HG03135 (cell line): ENCODE results near the gene MKNK2.

Source experiments
- ATAC-seq: cut with Tn5 transposase; IDR thresholded peaks from one replicate; pipeline ENCODE4 v1.9.1; 2021; ENCODE audit warnings: mild to moderate bottlenecking, moderate library complexity; ENCODE audit not compliant: unreplicated experiment

Gene MKNK2

GRCh38 chr19:2033115-2033824, 17.8 kb downstream of the MKNK2 start:
- ATAC-seq: no peak

- ATAC-seq: no peak
Observed at GRCh38 chr19:2032296-2032941, 18.6 kb downstream of the MKNK2 start.

DNA sequence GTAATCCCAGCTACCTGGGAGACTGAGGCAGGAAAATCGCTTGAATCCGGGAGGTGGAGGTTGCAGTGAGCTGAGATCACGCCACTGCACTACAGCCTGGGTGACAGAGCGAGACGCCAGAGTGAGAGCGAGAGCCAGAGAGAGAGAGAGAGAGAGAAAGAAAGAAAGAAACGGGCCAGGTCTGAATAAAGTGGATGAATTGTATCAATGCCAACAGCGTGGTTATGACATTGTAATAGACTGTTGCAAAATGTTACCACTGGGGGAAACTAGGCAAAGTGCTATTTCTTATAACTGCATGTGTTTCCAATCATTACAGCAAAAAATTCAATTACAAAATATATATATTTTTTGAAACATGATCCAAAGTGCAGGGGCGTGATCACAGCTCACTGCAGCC, 23.7 kb downstream of the MKNK2 start:
- no peak for ATAC-seq

GRCh38 chr19:2026770-2027169, 24.3 kb downstream of the MKNK2 start:
- ATAC-seq: no peak

DNA sequence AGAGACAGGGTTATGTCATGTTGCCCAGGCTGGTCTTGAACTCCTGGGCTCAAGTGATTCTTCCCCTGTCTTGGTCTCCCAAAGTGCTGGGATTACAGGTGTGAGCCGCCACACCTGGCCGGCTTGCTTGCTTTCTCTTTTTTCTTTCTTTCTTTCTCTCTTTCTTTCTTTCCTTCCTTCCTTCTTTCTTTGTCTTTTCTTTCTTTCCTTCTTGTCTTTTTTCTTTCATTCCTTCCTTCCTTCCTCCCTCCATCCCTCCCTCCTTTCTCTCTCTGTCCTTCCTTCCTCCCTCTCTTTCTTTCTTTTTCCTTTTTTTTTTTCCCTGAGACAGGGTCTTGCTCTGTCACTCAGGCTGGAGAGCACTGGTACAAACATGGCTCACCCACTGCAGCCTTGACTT, 28.8 kb downstream of the MKNK2 start:
- no peak for ATAC-seq

DNA sequence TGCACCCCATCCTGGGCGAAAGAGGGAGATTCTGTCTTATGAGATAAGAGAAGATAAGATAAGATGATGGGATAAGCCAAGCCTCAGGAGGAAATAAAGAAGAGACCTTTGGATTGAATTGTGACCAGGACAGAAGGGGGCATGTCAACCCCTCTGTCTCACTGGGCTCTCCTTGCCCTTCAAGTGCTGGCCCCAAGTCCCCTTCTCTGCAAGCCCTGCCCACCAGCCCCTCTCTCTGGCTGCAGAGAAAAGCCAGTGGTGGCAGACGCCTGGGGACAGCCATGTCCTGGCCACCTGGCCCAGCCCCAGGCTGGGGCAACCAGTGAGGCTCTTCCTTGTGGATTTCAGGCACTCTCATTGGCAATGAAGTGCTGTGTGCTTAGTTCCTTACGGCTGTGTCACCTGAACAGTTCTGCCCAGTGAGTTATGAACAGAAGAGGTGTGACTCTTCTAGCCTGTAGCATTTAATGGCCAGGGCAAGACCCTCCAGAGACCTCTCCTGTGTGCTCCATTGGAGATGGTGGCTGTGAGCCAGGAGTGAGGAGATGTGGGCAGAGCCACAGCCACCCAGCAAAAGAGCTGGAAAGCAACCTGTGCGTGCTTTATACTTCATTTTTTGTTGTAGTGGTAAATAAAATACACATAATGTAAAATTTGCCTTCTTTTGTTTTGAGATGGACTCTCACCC, 29.4 kb downstream of the MKNK2 start:
- ATAC-seq: no peak

- ATAC-seq: no peak
Observed at GRCh38 chr19:2018752-2019151, 32.3 kb downstream of the MKNK2 start.

GRCh38 chr19:2016041-2016807, 34.8 kb downstream of the MKNK2 start:
- no peak for ATAC-seq

- no peak for ATAC-seq
Observed at GRCh38 chr19:2015608-2015950, 35.5 kb downstream of the MKNK2 start, which contains the start of gene BTBD2. TSS of gene BTBD2 (minus strand) at chr19:2015714. CDS start at chr19:2015703, 11 bp downstream.

- no peak for ATAC-seq
Observed at GRCh38 chr19:2014731-2015607, 36.1 kb downstream of the MKNK2 start.

GRCh38 chr19:2014131-2014571, 36.9 kb downstream of the MKNK2 start:
- no peak for ATAC-seq

- ATAC-seq: no peak
Observed at GRCh38 chr19:2013683-2013961, 37.4 kb downstream of the MKNK2 start.

- no peak for ATAC-seq
Observed at GRCh38 chr19:2012941-2013682, 37.9 kb downstream of the MKNK2 start.

- ATAC-seq: no peak
Observed at GRCh38 chr19:2011169-2011568, 39.9 kb downstream of the MKNK2 start.

DNA sequence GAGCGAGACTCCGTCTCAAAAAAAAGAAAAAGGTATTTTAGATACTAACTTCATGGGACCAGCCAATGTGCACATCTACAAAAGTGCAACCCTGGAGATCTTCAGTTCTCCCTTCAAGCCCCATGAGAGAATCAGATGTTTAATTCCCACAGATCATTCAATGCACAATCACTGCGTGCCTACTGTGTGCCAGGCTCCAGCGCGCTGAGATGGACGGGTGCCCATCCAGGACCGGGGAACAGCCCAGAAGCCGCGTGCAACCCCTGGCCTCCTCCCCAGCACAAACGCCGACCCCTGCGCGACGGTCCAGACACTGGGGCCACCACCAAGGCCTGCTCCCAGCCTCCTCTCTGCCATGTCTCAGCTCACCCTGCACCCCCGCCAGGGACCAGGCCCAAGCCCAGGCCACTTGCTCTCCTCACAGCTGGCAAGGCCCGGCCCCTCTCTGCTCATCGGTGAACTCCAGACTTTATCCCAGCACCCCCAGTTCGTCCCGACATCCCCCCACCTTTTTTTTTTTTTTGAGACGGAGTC, 40.8 kb downstream of the MKNK2 start:
- ATAC-seq: no peak

DNA sequence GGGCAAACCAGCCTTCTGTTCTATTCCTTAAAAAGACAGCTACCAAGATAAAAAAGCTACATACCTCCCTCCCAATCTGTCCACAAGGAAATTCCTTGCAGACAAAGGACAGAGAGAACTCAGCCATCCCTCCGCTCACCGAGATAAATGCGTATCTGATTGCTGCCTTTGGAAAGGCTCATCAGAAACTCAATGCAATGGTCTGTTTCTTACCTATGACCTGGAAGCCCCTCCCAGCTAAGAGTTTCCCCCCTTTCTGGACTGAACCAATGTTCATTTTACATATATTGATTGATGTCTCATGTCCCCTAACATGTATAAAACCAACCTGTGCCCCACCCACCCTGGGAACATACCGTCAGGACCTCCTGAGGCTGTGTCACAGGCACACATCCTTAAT, 47.2 kb downstream of the MKNK2 start:
- no peak for ATAC-seq

DNA sequence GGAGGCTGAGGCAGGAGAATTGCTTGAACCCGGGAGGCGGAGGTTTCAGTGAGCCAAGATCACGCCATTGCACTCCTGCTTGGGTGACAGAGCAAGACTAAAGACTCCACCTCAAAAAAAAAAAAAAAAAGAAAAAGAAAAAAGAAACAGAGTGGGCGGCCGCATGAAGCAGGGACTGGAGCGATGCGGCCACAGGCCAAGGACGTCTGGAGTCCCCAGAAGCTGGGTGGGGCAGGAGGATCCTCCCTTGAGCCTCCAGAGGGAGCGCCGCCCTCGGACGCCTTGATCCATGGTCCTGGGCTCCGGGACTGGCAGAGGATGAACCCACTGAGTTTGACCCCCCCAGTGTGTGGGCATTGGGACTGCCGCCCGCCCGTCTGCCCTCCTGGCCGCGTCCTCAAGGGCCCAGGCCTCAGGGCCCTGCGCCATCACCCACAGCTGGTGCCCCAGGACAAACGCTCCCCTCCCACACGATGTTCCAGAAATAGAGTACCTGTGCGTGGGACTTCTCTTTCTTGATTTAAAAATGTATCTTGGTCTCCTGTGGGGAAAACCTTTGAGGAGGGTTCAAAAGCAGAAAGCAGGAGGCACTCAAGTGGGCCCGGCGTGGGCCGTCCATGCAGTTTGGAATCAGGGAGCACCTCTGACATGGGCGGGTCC, 51.1 kb downstream of the MKNK2 start:
- no peak for ATAC-seq

DNA sequence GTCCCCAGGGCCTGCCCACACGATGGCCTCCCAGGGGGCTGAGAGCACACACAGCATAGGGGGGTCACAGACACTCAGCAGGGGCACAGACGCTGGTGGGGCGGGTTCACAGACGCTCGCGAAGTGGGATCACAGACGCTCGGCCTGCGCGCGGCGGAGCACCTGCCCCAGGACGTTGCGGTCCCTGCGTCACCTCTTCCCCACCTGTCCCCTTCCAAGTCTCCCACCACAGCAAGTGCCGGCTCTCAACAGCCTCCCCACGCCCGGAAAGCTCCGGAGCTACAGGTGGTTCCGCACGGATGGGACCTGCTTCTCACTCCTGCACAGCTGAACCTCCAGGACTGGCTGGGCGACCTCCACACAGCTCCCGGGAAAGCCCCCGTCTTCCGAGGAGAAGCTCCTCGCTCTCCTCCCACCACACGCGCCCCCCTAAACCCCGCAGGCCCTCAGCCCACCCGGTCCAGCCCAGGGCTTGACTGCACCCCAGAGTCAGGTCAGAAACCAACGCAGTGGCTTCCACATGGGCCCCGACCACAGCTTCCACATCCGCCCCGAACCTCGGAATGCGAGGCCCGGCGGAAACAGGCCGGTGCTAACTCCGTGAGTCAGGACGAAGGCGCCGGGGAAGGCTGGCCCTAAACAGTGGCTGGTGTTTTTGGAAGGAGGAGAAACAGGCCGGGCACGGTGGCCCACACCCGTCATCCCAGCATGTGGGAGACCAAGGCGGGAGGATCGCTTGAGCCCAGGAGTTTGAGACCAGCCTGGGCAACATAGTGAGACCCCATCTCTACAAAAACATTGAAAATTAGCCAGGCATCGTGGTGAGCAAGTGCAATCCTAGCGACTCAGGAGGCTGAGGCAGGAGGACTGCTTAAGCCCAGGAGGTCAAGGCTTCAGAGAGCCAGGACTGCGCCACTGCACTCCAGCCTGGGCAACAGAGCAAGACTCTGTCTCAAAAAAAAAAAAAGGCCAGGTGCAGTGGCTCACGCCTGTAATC, 52.0 kb downstream of the MKNK2 start:
- ATAC-seq: no peak
